K562 (cell line): ENCODE data around the gene KYAT1.

ENCODE experiments used
- CC2D1A ChIP-seq: fragments of 450-650 bp; IDR thresholded peaks from 2 replicates; pipeline ENCODE4 v1.6.1; 2017; ENCODE audit warnings: mild to moderate bottlenecking
- EP300 ChIP-seq: IDR thresholded peaks from 2 replicates; pipeline ENCODE4 v1.6.1; 2012; ENCODE audit warnings: low read length, improper control_type of control experiment
- ERF ChIP-seq: fragments of 450-650 bp; formaldehyde crosslinking; IDR thresholded peaks from 2 replicates; pipeline ENCODE4 v1.4.0; 2020; ENCODE audit warnings: mild to moderate bottlenecking, mixed read lengths
- ETV5 ChIP-seq: sonication (generic); formaldehyde crosslinking; IDR thresholded peaks from 2 replicates; pipeline ENCODE4 v1.4.0; 2020; ENCODE audit warnings: low read depth, mild to moderate bottlenecking, missing genetic modification reagents
- SMARCB1 ChIP-seq: IDR thresholded peaks from 2 replicates; pipeline ENCODE4 v1.6.1; 2011; ENCODE audit warnings: improper control_type of control experiment, low read depth; ENCODE audit not compliant: insufficient read length
- TARDBP ChIP-seq: fragments of 450-650 bp; IDR thresholded peaks from 2 replicates; pipeline ENCODE4 v1.6.1; 2016
- ZBTB34 ChIP-seq: fragments of 250-450 bp; sonication (Bioruptor Pico); IDR thresholded peaks from 2 replicates; pipeline ENCODE4 v1.8.0; 2021; ENCODE audit warnings: mild to moderate bottlenecking, moderate library complexity

DNA sequence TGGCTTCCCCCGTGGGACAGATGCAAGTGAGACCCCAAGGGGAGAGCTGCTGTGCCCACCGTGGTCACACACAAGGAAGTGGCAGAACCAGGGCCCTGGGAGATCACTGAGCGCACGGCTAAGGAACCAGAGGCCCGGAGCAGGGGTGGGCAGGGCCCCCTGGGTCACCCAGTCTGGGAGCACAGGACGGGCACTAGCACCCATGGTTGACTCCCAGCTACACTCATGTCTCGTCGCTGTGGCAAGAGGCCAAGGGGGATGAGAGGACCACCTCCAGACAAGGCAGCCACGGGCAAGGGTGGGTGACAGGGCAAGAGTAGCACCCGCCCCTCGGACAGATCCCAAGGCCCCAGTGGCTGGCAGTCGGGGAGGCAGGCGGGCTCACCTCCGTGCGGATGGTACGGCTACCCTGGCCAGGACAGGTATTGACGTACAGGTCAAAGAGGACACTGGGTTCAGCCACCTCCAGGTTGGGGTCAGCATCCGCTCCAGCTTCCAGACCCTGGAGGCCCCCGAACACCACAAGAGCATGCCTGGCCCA, 58.3 kb downstream of the KYAT1 start:
- TF ChIP-seq CC2D1A, result no peak
- no peak for TF ChIP-seq ERF
- TF ChIP-seq ZBTB34 (CRISPR knock-in tag), result no peak
- TF ChIP-seq EP300, result no peak
- no peak for TF ChIP-seq ETV5 (CRISPR knock-in tag)
- no peak for TF ChIP-seq SMARCB1
- no peak for TF ChIP-seq TARDBP
